ENCODE measurements around the gene TNRC6C. TPM values are rescaled to one million over a fixed set of nuclear protein-coding genes. Genes with fewer than 3 reads are reported as not detected.

TNRC6C gene
- total and polyA plus RNA-seq, 2 of the 13 experiments (the other 11 are each of a cell fraction or from before 2014, with no cell fraction given) = 0.66 to 4.9 TPM

GRCh38 chr17:78144736-78145641 lies 186.5 kb downstream of the TNRC6C start (continued):
- TF ChIP-seq THAP8 (CRISPR knock-in tag; IDR thresholded peaks at IDR 0.05; ENCODE audit: borderline replicate concordance) (peak; percentile 49; the same call in 1 of the 2 replicates), PRPF4 (IDR thresholded peaks at IDR 0.05; ENCODE audit: low read depth, low read length, poor library complexity, severe bottlenecking) (no peak), ZNF333 (CRISPR knock-in tag; IDR thresholded peaks at IDR 0.05; ENCODE audit: borderline replicate concordance) (peak; percentile 92; the same call in 1 of the 2 replicates), ZSCAN25 (CRISPR knock-in tag; IDR thresholded peaks at IDR 0.05) (peak; percentile 95), SSRP1 (CRISPR knock-in tag; IDR thresholded peaks at IDR 0.05) (no peak), ZNF142 (CRISPR knock-in tag; IDR thresholded peaks at IDR 0.05) (peak; percentile 51; the same call in 1 of the 2 replicates), MXD1 (CRISPR knock-in tag; IDR thresholded peaks at IDR 0.05) (peak; percentile 90), ZHX2 (IDR thresholded peaks at IDR 0.05; ENCODE audit: low read depth) (no peak), ZHX2 (CRISPR knock-in tag; IDR thresholded peaks at IDR 0.05; ENCODE audit: borderline replicate concordance) (0 out of 2 replicates have a peak, but pooled peaks have one; percentile 60), ZNF724P (CRISPR knock-in tag; IDR thresholded peaks at IDR 0.05; ENCODE audit: borderline replicate concordance) (no peak), RFX1 (IDR thresholded peaks at IDR 0.05) (no peak), ZNF562 (CRISPR knock-in tag; IDR thresholded peaks at IDR 0.05; ENCODE audit: borderline replicate concordance) (no peak), GMEB1 (CRISPR knock-in tag; IDR thresholded peaks at IDR 0.05; ENCODE audit: borderline replicate concordance) (peak; percentile 28; the same call in 1 of the 2 replicates)
